CD4-positive, CD25-positive, alpha-beta regulatory T cell (primary cell): ENCODE data around the gene SPATA20. TPM values are rescaled to one million over a fixed set of nuclear protein-coding genes. Genes with fewer than 3 reads are reported as not detected.

Source experiments
- ATAC-seq, 2 donors: fragments of 150-1000 bp; cut with Tn5 transposase; one replicate each; pipeline ENCODE4 v1.10.0; 2021; ENCODE audit warnings: low read depth in 2 of 2, moderate number of reproducible peaks in 2 of 2, moderate library complexity in 1 of 2
- DNase-seq, 3 donors: peaks; one replicate each; pipeline versions ENCODE4 v3.0.0 to v3.0.0-alpha.2; 2012 to 2022; ENCODE audit warnings: mixed read lengths in 1 of 3
- H3K27ac ChIP-seq: one replicate; pipeline ENCODE4 v1.7.0; 2013; ENCODE audit warnings: mild to moderate bottlenecking, low read length; ENCODE audit not compliant: insufficient read depth, poor library complexity, severe bottlenecking
- H3K27me3 ChIP-seq: one replicate; pipeline ENCODE4 v1.7.0; 2013; ENCODE audit warnings: low read length; ENCODE audit not compliant: control insufficient read depth, insufficient read depth
- H3K36me3 ChIP-seq: one replicate; pipeline ENCODE4 v1.7.0; 2013; ENCODE audit warnings: mild to moderate bottlenecking, low read length, moderate library complexity; ENCODE audit not compliant: control insufficient read depth, insufficient read depth
- H3K4me1 ChIP-seq: 2 replicates; pipeline ENCODE4 v1.7.0; 2013; ENCODE audit warnings: mild to moderate bottlenecking, low read length; ENCODE audit not compliant: insufficient read depth, control insufficient read depth, poor library complexity, severe bottlenecking
- H3K4me3 ChIP-seq: one replicate; pipeline ENCODE4 v1.7.0; 2013; ENCODE audit warnings: low read depth, mild to moderate bottlenecking, low read length, moderate library complexity
- H3K9me3 ChIP-seq, 2 experiments: 1 replicate in 1 of 2; 2 replicates in 1 of 2; pipeline ENCODE4 v1.7.0; 2013; ENCODE audit warnings: low read length in 2 of 2, mild to moderate bottlenecking in 1 of 2, moderate library complexity in 1 of 2; ENCODE audit not compliant: control insufficient read depth in 2 of 2
- H3K27ac Mint-ChIP-seq, 3 donors: one replicate each; pipeline ENCODE4 v1.8.0; 2020 to 2022; ENCODE audit warnings: mild to moderate bottlenecking in 3 of 3, mixed read lengths in 3 of 3, moderate library complexity in 2 of 3
- H3K27me3 Mint-ChIP-seq: one replicate; pipeline ENCODE4 v1.8.0; 2022; ENCODE audit warnings: mild to moderate bottlenecking, mixed read lengths
- H3K36me3 Mint-ChIP-seq: one replicate; pipeline ENCODE4 v1.8.0; 2020; ENCODE audit warnings: mixed read lengths
- H3K4me1 Mint-ChIP-seq, 4 donors: one replicate each; pipeline ENCODE4 v1.8.0; 2020 to 2022; ENCODE audit warnings: mixed read lengths in 4 of 4, mild to moderate bottlenecking in 1 of 4
- H3K4me3 Mint-ChIP-seq, 4 donors: one replicate each; pipeline ENCODE4 v1.8.0; 2020 to 2022; ENCODE audit warnings: mild to moderate bottlenecking in 4 of 4, mixed read lengths in 4 of 4, moderate library complexity in 3 of 4
- H3K9me3 Mint-ChIP-seq, 7 donors: one replicate each; pipeline ENCODE4 v1.8.0; 2020 to 2022; ENCODE audit warnings: mixed read lengths in 7 of 7, mild to moderate bottlenecking in 3 of 7, moderate library complexity in 2 of 7
- polyA plus RNA-seq, 4 donors: library from polyadenylated mRNA; unstranded; fragments of 300-500 nt; fragmentation: Illumina TruSeq; gene quantifications; one replicate each; pipeline ENCODE4 v1.2.3, GENCODE V29; 2021
- total RNA-seq: library from RNA; stranded (reverse); gene quantifications from one replicate; pipeline ENCODE4 v1.2.3, GENCODE V29; 2022

SPATA20 gene
- total and polyA plus RNA-seq, 5 donors from 2014 or later, result 5.8 to 26.8 (median 6.7) TPM

- ATAC-seq, result no peak
These were observed 56.4 kb downstream of the SPATA20 start for GRCh38 chr17:50603340-50603739.

GRCh38 chr17:50604513-50604912 is 57.5 kb downstream of the SPATA20 start:
- Histone ChIP-seq H3K27ac (no peak overlapping the region), H3K4me1 (no peaks in the 10 kb centered on the region), H3K9me3 (no peaks in the 10 kb centered on the region), H3K4me3 (no peak overlapping the region), H3K27me3 (no peaks in the 10 kb centered on the region), H3K36me3 (no peaks in the 10 kb centered on the region)
- Mint-ChIP-seq H3K4me1 (no peaks in the 10 kb centered on the region), H3K9me3 (no peaks in the 10 kb centered on the region), H3K36me3 (no peaks in the 10 kb centered on the region), H3K27ac (no peak overlapping the region), H3K27me3 (peaks cover 4% of the 10 kb centered on the region), H3K4me3 (no peak overlapping the region)
- ATAC-seq, result no peak
- no peak for DNase-seq

More at GRCh38 chr17:50603340-50603739, 56.4 kb downstream of the SPATA20 start:
- no peak for DNase-seq
- H3K4me3 Mint-ChIP-seq, result no peak overlapping the region
- H3K36me3 Mint-ChIP-seq, result no peaks in the 10 kb centered on the region
- no peaks in the 10 kb centered on the region for H3K9me3 ChIP-seq
- H3K36me3 ChIP-seq, result no peaks in the 10 kb centered on the region
- H3K27ac ChIP-seq, result no peak overlapping the region
- H3K27me3 ChIP-seq, result no peaks in the 10 kb centered on the region
- no peak overlapping the region for H3K4me3 ChIP-seq
- H3K9me3 Mint-ChIP-seq, result no peaks in the 10 kb centered on the region
- H3K4me1 Mint-ChIP-seq, result no peaks in the 10 kb centered on the region
- no peak overlapping the region for H3K27ac Mint-ChIP-seq
- no peaks in the 10 kb centered on the region for H3K4me1 ChIP-seq
- peaks cover 4% of the 10 kb centered on the region for H3K27me3 Mint-ChIP-seq

DNA sequence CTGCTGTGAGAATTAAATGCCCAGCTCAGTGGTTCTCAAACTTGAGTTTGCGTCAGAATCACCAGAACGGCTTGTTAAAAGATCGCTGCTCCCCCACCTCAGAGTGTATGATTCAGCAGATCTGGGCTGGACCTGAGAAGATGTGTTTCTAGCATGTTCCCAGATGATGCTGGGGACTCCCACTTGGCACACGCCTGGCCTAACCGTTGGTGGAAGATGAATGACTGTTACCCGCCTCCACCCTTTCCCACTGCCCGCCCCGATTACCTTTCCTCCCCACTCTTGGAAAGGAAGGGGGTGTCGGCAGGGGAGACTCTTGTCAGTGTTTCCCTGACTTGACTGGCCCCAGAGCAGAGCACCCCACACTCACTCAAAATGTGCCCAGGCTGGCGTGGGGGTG is 58.5 kb downstream of the SPATA20 start:
- Mint-ChIP-seq H3K27me3 (peaks cover 4% of the 10 kb centered on the region), H3K4me3 (no peak overlapping the region), H3K4me1 (no peaks in the 10 kb centered on the region), H3K27ac (no peak overlapping the region), H3K9me3 (no peaks in the 10 kb centered on the region), H3K36me3 (no peaks in the 10 kb centered on the region)
- Histone ChIP-seq H3K9me3 (no peaks in the 10 kb centered on the region), H3K27me3 (no peaks in the 10 kb centered on the region), H3K27ac (no peak overlapping the region), H3K4me1 (no peaks in the 10 kb centered on the region), H3K4me3 (no peak overlapping the region), H3K36me3 (no peaks in the 10 kb centered on the region)
- no peak for DNase-seq
- no peak for ATAC-seq

Other genes with a start within 250 kb of the SPATA20 start
- 15.5 TPM for gene XYLT2, start 201.0 kb upstream of the SPATA20 start, total RNA-seq
- 10 to 100 TPM in 2 of 4 donors, 1 to 10 TPM in 2; 6.2 to 15.9 (median 11.3) TPM for gene XYLT2, start 201.0 kb upstream of the SPATA20 start, polyA plus RNA-seq
- gene MRPL27, start 174.0 kb upstream of the SPATA20 start, total RNA-seq, result 33.5 TPM
- gene MRPL27, start 174.0 kb upstream of the SPATA20 start, polyA plus RNA-seq, result 10 to 100 TPM; 61.6 to 86.7 (median 80.2) TPM
- 0.81 TPM for gene EME1, start 173.9 kb upstream of the SPATA20 start, total RNA-seq
- gene EME1, start 173.9 kb upstream of the SPATA20 start, polyA plus RNA-seq, result 1 to 10 TPM in 1 of 4 donors, under 1 TPM in 2, not detected in 1; 0.49 to 1.5 (median 0.59) TPM
- 49.9 TPM for gene LRRC59, start 149.7 kb upstream of the SPATA20 start, total RNA-seq
- gene LRRC59, start 149.7 kb upstream of the SPATA20 start, polyA plus RNA-seq, result 10 to 100 TPM; 17.2 to 24.0 (median 20.5) TPM
- 22.2 TPM for gene ACSF2, start 121.0 kb upstream of the SPATA20 start, total RNA-seq
- gene ACSF2, start 121.0 kb upstream of the SPATA20 start, polyA plus RNA-seq, result 1 to 10 TPM; 2.7 to 5.5 (median 3.4) TPM
- not detected for gene CHAD, start 78.3 kb upstream of the SPATA20 start, total RNA-seq
- gene CHAD, start 78.3 kb upstream of the SPATA20 start, polyA plus RNA-seq, result not detected
- gene RSAD1, start 68.3 kb upstream of the SPATA20 start, total RNA-seq, result 45.3 TPM
- gene RSAD1, start 68.3 kb upstream of the SPATA20 start, polyA plus RNA-seq, result 10 to 100 TPM; 43.3 to 53.4 (median 46.1) TPM
- gene MYCBPAP, start 38.7 kb upstream of the SPATA20 start, total RNA-seq, result 5.7 TPM
- 1 to 10 TPM in 2 of 4 donors, under 1 TPM in 2; 0.50 to 1.6 (median 0.89) TPM for gene MYCBPAP, start 38.7 kb upstream of the SPATA20 start, polyA plus RNA-seq
- gene EPN3, start 14.4 kb upstream of the SPATA20 start, total RNA-seq, result not detected
- not detected for gene EPN3, start 14.4 kb upstream of the SPATA20 start, polyA plus RNA-seq
- 0.05 TPM for gene CACNA1G, start 13.5 kb downstream of the SPATA20 start, total RNA-seq
- not detected for gene CACNA1G, start 13.5 kb downstream of the SPATA20 start, polyA plus RNA-seq
- gene ABCC3, start 87.7 kb downstream of the SPATA20 start, total RNA-seq, result 3.3 TPM
- gene ABCC3, start 87.7 kb downstream of the SPATA20 start, polyA plus RNA-seq, result under 1 TPM in 1 of 4 donors, not detected in 3; 0.02 TPM
- gene ANKRD40, start 160.7 kb downstream of the SPATA20 start, total RNA-seq, result 24.0 TPM
- 1 to 10 TPM; 3.8 to 5.7 (median 4.5) TPM for gene ANKRD40, start 160.7 kb downstream of the SPATA20 start, polyA plus RNA-seq
- 143 TPM for gene LUC7L3, start 172.4 kb downstream of the SPATA20 start, total RNA-seq
- 10 to 100 TPM; 44.9 to 54.0 (median 48.9) TPM for gene LUC7L3, start 172.4 kb downstream of the SPATA20 start, polyA plus RNA-seq
- gene ANKRD40CL, start 220.3 kb downstream of the SPATA20 start, total RNA-seq, result not detected
- not detected for gene ANKRD40CL, start 220.3 kb downstream of the SPATA20 start, polyA plus RNA-seq